ENCODE measurements around the gene LIPT2.
"Not testable (repeated sequence)": the region's sequence is repeated elsewhere in the genome, so short reads cannot be mapped to it uniquely, and the experiment has no call there.

The LIPT2 gene

DNA sequence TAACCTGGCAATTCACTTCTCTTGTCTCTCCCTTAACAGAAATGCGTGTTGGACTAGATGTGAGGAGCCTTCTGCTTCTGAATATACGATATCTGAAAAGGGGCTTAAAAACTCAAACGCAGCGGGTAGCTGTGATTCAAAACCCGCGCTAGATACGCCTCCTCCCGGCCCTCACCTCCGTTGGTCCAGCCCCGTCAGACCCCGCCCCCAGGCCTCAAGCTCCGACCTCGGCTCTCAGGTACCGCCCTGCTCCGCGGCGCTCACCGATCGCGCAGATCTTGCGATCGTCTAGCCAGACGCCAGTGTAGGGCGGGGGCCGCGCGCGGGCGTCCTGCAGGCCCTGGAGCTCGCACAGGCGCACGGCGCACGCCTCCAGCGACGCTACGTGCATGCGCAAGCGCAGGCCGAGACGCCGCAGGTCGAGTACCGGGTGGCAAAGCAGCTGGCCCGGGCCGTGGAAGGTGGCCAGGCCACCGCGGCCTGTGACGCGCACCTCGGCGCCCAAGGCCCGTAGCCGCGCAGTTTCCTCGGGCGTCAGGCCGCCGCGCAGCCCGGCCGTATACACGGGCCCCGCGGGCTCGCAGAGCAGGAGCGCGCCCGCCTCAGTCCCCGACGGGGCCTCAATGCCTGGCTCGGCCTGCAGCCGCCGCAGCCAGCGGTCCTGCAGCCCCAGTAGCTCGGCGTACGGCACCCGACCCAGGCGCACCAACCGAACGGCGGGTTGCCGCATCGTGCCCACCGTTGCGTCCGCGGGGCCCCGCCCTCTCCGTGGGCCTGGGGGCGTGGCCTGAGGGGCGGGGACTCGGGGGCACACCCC is at the start of gene LIPT2:
Gene LIPT2, minus strand, starts transcription at position 751 of the 817 bp plus-strand sequence. Its CDS starts 21 bp downstream, at position 730.
- DNase-seq (ENCODE audit: low spot score), result peak; percentile 98

DNA sequence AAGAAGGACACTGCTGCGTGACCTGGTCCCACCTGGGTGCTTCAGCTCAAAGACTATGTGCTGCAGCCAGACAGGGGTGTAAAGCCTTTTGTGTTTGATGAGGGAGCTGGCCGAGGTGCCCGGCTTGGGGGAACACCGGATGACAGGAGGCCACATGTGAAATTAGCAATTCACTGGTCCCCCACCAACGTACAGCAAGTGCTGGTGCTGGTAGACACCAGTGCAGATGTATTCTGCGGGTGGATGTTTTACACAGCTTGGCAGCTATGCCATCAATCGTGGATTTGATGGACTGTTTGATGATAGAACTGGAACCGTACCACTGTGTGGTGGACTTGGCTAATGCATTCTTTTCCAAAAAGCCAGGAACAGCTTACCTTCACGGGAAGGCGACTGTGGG is 47.9 kb upstream of the LIPT2 start:
- DNase-seq (ENCODE audit: low spot score), result no peak

- DNase-seq (ENCODE audit: low spot score), result no peak
Observed at GRCh38 chr11:74540270-74540669, 46.7 kb upstream of the LIPT2 start.

- no peak for DNase-seq (ENCODE audit: low spot score)
Observed at GRCh38 chr11:74538680-74539079, 45.2 kb upstream of the LIPT2 start.

DNA sequence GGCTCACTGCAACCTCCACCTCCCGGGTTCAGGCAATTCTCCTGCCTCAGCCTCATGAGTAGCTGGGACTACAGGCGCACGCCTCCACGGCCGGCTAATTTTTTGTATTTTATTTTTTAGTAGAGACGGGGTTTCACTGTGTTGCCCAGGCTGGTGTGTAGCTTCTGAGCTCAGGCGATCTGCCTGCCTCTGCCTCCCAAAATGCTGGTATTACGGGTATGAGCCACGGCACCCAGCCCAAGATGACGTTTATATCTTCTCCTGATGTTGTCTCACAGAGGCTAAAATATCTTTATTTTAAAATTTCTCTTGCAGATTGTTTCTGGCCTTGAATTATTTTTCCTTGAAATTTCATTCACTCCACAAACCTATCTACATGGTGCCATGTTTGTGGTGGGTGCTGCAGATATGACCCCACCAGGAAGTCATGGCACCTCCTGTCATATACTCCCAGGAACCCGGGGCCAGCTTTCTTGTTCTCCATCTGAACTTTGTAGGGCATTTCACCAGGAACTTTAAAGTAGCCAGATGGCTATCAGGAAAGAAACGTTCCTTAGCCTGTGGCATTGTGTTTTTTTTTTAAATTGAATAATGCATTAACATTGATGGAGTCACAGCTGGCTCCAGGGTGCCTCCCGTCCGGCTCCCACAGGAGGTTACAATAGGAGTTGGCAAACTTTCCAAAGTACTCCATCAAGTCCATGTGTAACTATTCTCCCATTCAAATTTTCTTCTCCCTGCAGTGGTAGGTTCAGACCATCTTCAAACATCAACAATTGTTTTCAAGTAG is 42.0 kb upstream of the LIPT2 start:
- no peak for DNase-seq (ENCODE audit: low spot score)

- not testable (repeated sequence) for DNase-seq (ENCODE audit: low spot score)
Observed at GRCh38 chr11:74534946-74535275, 41.4 kb upstream of the LIPT2 start.

DNA sequence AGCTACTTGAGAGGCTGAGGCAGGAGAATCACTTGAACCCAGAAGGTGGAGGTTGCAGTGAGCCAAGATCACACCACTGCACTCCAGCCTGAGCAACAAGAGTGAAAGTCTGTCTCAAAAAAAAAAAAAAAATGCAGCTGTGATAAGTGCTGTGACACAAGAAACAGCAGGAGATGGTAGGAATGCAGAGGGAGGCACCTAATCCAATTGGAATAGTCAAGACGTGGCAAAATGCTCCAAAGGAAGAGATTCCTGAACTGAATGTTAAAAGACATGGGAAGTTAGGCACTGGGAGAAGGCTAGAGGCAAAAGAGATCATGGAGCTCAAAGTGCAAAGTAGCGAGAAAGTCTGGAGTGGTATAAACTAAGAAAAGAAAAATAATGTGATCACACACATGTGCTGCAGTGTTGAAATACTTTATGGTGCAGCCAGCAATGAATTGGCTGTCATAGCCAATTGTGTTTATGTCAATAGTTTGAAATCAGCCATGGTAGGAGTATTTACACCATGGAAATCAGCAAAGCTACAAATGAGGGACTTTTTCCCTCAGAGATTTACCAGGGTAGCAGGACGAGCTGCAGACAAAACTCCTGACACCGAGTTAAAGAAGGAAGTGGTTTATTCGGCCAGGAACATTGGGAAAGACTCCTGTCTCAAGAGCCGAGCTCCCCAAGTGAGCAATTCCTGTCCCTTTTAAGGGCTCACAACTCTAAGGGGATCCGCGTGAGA is 40.9 kb upstream of the LIPT2 start:
- no peak for DNase-seq (ENCODE audit: low spot score)

DNA sequence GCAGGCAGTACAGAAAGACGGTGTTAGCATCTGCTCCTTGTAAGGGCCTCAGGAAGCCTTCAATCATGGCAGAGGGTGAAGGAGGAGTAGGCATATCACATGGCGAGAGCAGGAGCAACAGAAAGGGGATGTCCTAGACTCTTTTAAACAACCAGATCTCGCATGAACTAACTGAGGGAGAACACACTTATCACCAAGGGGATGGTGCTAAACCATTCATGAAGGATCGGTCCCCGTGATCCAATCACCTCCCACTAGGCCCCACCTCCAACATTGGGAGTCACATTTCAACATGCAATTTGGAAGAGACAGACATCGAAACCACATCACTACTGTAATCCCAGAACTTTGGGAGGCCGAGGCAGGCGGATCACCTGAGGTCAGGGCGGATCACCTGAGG is 39.9 kb upstream of the LIPT2 start:
- no peak for DNase-seq (ENCODE audit: low spot score)

DNA sequence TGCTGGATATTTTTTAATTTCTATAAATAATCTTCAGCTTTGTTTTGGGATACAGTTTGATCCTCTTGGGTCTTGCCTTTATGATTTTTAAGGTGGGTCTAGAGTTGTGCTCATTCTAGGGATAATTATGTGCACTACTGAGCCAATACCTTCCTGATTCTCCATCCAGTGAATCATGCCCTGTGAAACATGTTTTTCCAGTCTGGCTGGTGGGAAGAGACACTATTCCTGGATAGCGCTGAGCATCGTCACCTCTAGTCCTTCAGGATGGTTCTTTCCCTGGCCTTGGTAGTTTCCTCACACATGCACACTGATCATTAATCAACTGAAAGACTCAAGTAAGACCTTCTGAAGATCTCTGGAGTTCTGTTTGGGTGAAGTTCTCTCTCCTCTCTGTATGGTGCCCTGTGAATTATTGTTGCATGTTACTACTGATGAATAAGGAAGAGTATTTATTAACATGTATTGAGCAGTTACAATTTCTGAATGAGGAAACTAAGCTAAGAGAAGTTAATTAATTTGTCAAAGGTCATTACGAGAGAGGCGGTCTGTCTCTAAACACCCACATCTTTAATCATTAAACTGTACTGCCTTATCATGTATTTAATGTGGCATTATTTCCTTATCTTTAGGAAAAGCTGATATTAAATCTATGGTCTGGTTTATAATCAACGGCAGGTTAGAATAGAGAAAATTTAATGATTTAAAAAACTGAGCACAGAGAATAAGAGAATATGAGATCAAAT is 39.1 kb upstream of the LIPT2 start:
- DNase-seq (ENCODE audit: low spot score), result no peak

DNA sequence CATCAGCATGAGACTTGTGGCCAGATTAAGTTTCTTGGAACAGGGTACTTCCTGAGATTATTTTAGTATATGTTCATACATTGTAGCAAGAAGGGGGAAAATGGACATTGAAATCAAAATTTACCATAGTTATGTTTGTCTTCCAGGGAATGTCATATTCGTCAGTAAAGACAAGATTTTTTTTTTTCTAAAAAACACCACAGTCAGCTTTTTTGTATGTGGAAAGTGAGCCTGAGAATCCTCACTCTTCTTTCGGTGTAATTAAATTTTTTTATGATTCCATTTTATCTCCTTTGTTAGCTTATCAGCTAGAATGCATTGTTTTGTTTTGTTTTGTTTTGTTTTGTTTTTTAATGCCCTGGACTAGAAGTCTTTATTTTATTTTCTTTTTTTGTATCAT is 31.5 kb upstream of the LIPT2 start:
- no peak for DNase-seq (ENCODE audit: low spot score)

GRCh38 chr11:74524501-74524900 is 31.0 kb upstream of the LIPT2 start:
- no peak for DNase-seq (ENCODE audit: low spot score)

- no peak for DNase-seq (ENCODE audit: low spot score)
Observed at GRCh38 chr11:74522776-74523175, 29.3 kb upstream of the LIPT2 start.

GRCh38 chr11:74521666-74522252 is 28.2 kb upstream of the LIPT2 start:
- DNase-seq (ENCODE audit: low spot score), result no peak

DNA sequence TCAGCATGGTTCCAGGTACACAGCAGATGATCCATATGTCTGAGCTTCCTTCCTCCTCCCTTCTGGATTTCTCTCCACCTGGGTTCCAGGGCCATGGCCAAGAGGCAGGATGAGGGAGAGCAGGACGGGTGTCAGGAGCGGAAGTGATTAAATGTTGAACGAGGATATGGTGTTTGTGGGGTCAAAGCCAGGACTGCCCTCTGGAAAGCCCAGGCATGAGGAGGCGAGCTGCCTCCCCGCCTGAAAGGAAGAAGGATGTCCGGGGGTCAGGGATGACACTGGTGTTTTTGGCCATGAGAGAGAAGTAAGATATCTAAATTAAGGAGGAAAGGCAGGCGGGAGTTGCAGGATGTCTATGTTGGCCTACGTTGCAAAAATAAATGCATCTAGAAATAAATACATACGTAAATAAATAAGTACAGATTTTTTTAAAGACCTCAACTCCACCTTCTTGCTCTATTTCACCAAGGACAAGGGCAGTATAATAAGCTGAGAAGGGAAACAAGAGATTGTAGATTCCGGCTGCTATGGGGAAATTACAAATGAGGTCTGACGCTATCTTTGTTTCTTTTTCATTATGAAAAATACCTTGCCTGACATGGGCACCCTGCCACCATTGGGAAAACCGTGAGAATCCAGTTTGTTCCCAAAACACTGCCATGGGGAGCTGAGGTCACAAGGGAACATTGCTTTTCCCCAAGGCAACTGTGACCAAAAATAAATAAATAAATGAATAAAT is 27.6 kb upstream of the LIPT2 start:
- DNase-seq (ENCODE audit: low spot score), result no peak

DNA sequence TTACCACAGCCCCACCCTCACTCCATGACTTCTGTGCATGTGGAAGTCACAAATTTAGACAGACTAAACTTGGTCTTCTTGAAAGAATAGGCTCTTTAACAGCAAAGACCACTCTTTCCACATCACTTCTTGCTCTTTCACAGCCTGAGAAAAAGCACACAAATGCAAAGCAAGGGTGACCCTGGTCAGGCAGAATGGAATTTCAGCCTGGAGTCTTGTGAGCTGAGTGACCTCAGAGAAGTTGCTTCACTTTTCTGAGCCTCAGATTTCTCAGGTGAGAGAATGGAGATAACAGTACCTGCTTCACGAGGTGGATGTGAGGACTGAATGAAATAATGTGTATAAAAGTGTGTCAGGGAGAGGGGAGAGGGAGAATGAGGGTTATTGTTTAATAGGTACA is 26.8 kb upstream of the LIPT2 start:
- no peak for DNase-seq (ENCODE audit: low spot score)

- DNase-seq (ENCODE audit: low spot score), result no peak
Observed at GRCh38 chr11:74519710-74520109, 26.2 kb upstream of the LIPT2 start.

- not testable (repeated sequence) for DNase-seq (ENCODE audit: low spot score)
Observed at GRCh38 chr11:74517592-74517991, 24.1 kb upstream of the LIPT2 start.

DNA sequence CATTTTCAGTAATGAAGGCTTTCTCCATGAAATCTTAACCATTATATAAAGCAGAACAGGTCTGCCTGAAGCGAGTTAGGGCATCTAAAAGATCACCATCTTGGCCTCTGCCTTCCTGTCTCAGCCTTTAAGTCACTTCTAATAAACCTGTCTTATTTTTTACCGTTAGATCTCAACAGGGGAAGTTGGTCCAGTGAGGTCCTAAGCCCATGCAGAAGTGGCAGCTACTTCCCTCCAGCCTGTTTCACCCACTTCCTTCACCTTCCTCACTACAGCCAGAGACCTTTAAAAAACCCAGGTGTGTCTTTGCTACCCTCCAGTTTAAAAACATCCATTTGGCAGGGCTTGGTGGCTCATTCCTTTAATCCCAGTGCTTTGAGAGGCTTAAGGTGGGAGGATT is 14.1 kb upstream of the LIPT2 start:
- no peak for DNase-seq (ENCODE audit: low spot score)

DNA sequence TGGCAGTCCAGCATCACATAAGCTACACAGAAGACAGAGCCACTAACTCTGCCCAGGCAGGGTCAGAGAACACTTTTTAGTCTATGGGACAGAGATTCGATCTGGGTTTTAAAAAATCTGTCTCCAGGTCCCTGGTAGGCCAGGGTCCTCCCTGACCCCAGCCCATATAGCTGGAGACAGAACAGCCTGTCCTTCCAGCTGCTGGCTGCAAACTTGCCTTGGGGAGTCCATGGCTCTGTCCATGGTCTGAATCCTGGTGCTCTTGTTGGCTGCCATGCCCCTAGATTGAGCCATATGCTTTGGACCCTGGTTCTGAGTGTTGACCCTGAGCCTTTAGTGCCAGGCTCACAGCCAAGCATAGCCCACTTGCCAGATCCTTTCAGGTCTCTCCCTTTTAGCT is 13.3 kb upstream of the LIPT2 start:
- DNase-seq (ENCODE audit: low spot score), result no peak

DNA sequence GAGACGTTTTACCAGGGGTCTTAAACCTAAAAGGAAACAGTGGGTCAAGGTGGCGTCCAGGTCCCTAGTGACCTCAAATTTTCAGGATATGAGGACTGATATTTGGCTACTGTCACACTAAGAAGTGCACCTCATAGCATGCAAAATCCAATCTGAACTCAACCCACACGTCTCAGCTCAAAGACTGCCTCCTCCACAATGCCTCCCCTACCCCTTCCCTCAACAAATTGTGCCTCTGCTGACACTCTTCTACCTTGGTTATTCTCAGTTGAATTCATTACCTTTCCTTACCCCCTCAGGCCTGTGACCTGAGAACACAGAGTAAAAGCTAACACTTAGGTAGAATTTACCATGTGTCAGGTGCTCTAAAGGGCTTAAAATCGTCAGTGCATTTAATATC is 12.4 kb upstream of the LIPT2 start:
- no peak for DNase-seq (ENCODE audit: low spot score)

GRCh38 chr11:74504100-74504691 is 10.7 kb upstream of the LIPT2 start:
- DNase-seq (ENCODE audit: low spot score), result no peak
